ENCODE data around the gene AP4S1. TPM values are rescaled to one million over a fixed set of nuclear protein-coding genes. Genes with fewer than 3 reads are reported as not detected.
"Not testable (repeated sequence)": the region's sequence is repeated elsewhere in the genome, so short reads cannot be mapped to it uniquely, and the experiment has no call there.

AP4S1 gene
- total RNA-seq, 1 donor from 2014 or later, result 4.2 TPM

DNA sequence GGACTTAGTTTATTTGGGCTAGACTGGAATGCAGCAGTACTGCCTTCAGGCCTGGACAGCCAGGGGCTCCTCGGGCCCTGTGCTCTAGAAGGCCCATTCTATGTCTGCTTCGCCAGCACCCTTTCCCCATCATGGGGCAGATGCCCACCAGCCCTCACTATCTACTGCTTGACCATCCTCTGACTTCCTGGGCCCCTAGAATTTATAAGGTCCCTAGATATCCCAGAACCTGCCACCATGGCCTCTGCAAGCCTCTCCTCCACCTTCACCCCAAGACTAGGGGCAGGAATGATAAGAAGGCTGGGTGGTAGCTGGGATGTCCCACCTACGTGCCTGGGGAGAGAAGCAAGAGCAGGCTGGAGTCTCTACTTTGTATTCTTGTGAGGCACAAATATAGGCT, 59.6 kb downstream of the AP4S1 start:
- TF ChIP-seq, protein P1, sequence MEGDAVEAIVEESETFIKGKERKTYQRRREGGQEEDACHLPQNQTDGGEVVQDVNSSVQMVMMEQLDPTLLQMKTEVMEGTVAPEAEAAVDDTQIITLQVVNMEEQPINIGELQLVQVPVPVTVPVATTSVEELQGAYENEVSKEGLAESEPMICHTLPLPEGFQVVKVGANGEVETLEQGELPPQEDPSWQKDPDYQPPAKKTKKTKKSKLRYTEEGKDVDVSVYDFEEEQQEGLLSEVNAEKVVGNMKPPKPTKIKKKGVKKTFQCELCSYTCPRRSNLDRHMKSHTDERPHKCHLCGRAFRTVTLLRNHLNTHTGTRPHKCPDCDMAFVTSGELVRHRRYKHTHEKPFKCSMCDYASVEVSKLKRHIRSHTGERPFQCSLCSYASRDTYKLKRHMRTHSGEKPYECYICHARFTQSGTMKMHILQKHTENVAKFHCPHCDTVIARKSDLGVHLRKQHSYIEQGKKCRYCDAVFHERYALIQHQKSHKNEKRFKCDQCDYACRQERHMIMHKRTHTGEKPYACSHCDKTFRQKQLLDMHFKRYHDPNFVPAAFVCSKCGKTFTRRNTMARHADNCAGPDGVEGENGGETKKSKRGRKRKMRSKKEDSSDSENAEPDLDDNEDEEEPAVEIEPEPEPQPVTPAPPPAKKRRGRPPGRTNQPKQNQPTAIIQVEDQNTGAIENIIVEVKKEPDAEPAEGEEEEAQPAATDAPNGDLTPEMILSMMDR (IDR thresholded peaks at IDR 0.05), result no peak
- Histone ChIP-seq H3K9me3 (no peaks in the 10 kb centered on the region), H3K4me3 (no peak overlapping the region), H3K4me1 (peaks cover 0 to under 1% of the 10 kb centered on the region in 2 donors), H3K36me3 (peaks cover 10% of the 10 kb centered on the region in 2 donors), H3K27ac (no peak overlapping the region), H3K27me3 (no peaks in the 10 kb centered on the region)
- no peak for DNase-seq (ENCODE audit: low spot score in 2 of 2)
- intact Hi-C loops (cut with DNase I), result no loop called here

DNA sequence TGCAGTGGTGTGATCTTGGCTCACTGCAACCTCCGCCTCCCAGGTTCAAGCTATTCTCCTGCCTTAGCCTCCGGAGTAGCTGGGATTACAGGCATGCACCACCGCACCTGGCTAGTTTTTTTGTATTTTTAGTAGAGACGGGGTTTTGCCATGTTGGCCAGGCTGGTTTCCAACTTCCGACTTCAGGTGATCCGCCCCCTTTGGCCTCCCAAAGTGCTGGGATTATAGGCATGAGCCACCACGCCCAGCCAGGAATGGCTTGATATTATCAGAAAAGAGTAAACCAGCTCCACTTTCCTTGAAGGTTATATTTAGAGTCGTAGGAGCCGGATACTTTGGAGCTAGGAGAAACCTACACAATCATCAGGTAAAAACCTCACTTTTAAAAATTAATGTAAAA, 61.0 kb downstream of the AP4S1 start:
- H3K4me1 ChIP-seq; H3K4me3 ChIP-seq; H3K27me3 ChIP-seq; intact Hi-C loops (cut with DNase I); H3K9me3 ChIP-seq; DNase-seq (ENCODE audit: low spot score in 2 of 2); H3K27ac ChIP-seq: not testable (repeated sequence)
- peaks cover 5 to 10% of the 10 kb centered on the region in 2 donors for H3K36me3 ChIP-seq

DNA sequence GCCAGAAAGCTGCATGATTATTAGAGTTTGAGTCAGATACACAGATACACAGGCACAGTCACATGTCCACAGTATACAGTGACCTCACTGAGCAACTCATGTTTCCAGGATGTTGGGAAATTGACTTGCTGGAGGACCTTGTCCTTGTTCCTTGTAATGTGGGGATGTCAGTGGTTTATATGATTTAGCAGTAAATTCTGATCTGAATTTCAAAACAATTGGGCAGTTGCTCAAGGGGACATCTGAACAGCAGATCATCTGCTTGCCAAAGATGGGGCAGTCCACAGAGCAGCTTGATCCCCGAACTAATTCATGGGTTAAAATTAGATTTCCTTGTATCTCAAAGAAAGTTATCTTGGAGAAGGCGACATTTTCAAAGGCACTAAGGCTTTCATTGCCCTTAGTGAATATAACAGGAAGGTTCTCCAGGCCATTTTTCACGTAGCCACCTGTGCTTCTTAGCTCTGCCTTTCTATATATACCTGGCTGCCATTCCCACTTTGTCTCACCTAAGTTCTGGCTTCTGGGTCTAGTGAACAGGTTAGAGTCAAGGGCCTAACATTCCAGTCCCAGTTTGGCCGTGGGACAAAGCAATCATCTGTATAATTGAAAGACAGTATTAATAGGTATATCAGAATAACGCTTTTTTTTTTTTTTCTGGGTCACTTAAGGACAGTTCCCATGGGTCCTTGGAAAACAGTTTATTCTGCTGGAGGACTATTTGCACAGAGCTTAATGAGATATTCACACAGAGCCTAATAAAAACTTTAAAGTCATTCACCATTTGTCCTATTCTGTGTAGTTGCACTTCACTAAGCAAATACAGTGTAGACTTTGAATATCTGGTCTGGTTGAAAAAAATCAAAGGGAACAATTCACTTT, 65.7 kb downstream of the AP4S1 start:
- no peaks in the 10 kb centered on the region for H3K9me3 ChIP-seq
- intact Hi-C loops (cut with DNase I), result no loop called here
- peaks cover 0 to 6% of the 10 kb centered on the region in 2 donors for H3K4me1 ChIP-seq
- H3K36me3 ChIP-seq, result no peaks in the 10 kb centered on the region
- H3K27ac ChIP-seq, result peak overlapping the region; percentile 74 to 78
- no peak overlapping the region for H3K4me3 ChIP-seq
- H3K27me3 ChIP-seq, result no peaks in the 10 kb centered on the region
- TF ChIP-seq, protein P1 (IDR thresholded peaks at IDR 0.05), result no peak
- DNase-seq (ENCODE audit: low spot score in 2 of 2), result peak; percentile 27 to 85

DNA sequence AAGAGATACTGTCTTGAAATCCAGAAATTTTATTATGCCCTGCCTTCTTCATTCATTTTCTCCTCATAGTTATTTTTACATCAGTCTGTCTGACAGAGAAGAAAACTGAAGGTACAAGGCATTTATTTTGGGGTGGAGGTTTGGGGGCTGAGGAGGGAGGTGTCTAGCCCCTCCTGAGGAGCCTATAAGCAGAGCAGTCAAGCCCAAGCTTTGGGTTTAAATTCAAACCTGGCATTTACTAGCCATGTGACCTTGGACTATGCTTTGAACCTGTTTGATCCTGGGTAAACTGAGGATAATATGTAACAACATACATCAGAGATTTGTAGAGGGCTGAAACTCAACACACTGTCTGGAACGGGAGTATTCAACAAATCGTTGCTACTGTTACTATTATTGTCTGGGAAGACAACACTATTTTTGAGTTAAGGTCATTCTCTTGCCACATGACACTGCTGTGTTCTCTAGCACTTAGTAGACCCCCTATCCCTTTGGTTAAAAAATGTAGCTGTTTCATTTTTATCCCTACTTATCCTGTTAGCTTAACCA, 66.8 kb downstream of the AP4S1 start:
- no peaks in the 10 kb centered on the region for H3K9me3 ChIP-seq
- intact Hi-C loops (cut with DNase I), result no loop called here
- no peak for DNase-seq (ENCODE audit: low spot score in 2 of 2)

DNA sequence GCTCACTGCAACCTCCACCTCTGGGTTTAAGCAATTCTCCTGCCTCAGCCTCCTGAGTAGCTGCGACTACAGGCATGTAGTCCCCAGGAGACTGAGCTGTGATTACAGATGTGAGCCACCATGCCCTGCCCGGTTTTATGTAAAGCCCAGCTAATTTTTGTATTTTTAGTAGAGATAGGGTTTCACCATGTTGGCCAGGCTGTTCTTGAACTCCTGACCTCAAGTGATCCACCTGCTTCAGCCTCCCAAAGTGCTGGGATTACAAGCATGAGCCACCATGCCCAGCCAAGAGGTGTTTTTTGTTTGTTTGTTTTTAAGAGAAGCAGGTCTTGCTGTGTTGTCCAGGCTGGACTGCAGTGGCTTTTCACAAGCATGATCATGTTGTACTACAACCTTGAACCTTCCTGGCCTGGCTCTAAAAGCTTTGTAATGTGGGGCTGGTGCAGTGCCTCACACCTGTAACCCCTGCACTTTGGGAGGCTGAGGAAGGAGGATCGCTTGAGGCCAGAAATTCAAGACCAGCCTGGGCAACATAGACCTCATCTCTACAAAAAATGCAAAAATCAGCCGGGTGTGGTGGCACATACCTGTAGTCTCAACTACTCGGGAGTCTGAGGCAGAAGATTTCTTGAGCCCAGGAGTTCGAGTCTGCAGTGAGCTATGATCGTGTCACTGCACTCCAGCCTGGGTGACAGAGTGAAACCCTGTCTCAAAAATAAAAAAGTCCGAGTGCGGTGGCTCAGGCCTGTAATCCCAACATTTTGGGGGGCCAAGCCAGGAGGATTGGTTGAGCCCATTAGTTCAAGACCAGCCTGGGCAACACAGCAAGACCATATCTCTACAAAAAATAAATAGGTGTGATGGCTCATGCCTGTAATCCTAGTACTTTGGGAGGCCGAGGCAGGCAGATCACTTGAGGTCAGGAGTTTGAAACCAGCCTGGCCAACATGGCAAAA, 68.7 kb downstream of the AP4S1 start:
- H3K27me3 ChIP-seq; H3K9me3 ChIP-seq; DNase-seq (ENCODE audit: low spot score in 2 of 2); intact Hi-C loops (cut with DNase I); H3K27ac ChIP-seq; H3K4me3 ChIP-seq; H3K4me1 ChIP-seq: not testable (repeated sequence)
- H3K36me3 ChIP-seq, result peaks cover 18 to 19% of the 10 kb centered on the region in 2 donors

More for the DNA sequence above, 66.8 kb downstream of the AP4S1 start:
- Histone ChIP-seq H3K4me1 (peaks cover 0 to 6% of the 10 kb centered on the region in 2 donors), H3K27me3 (no peaks in the 10 kb centered on the region), H3K4me3 (no peak overlapping the region), H3K36me3 (peaks cover 3% of the 10 kb centered on the region in 2 donors), H3K27ac (no peak overlapping the region)
- TF ChIP-seq, protein P1 (IDR thresholded peaks at IDR 0.05), result no peak

DNA sequence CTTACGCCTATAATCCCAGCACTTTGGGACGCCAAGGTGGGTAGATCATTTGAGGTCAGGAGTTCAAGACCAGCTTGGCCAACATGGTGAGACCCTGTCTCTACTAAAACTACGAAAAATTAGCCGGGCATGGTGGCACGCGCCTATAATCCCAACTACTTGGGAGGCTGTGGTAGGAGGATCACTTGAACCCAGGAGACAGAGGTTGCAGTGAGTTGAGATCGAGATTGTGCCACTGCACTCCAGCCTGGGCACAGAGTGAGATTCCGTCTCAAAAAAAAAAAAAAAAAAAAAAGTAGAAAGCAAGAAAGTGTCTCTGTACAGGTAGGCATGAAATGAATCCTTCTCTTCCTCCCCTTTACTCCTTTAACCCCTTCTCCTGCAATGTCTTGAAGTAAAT, 70.4 kb downstream of the AP4S1 start:
- H3K4me3 ChIP-seq; H3K27ac ChIP-seq; DNase-seq (ENCODE audit: low spot score in 2 of 2); H3K9me3 ChIP-seq; H3K4me1 ChIP-seq; intact Hi-C loops (cut with DNase I); H3K27me3 ChIP-seq: not testable (repeated sequence)
- H3K36me3 ChIP-seq, result peaks cover 28 to 35% of the 10 kb centered on the region in 2 donors

All from ascending aorta (tissue), 2 donors.